Activated naive CD8-positive, alpha-beta T cell treated with anti-CD3 and anti-CD28 coated beads for 36 hours (primary cell): ENCODE results near the gene ERG. TPM values are rescaled to one million over a fixed set of nuclear protein-coding genes. Genes with fewer than 3 reads are reported as not detected.

ENCODE experiments used
- DNase-seq: peaks from one replicate; pipeline ENCODE4 v3.0.0; 2021
- H3K27ac Mint-ChIP-seq: one replicate; pipeline ENCODE4 v1.8.0; 2022; ENCODE audit warnings: mild to moderate bottlenecking, moderate library complexity, mixed read lengths
- H3K27me3 Mint-ChIP-seq: one replicate; pipeline ENCODE4 v1.8.0; 2022; ENCODE audit warnings: mild to moderate bottlenecking, mixed read lengths
- H3K36me3 Mint-ChIP-seq: one replicate; pipeline ENCODE4 v1.8.0; 2021; ENCODE audit warnings: mild to moderate bottlenecking, mixed read lengths
- H3K4me1 Mint-ChIP-seq: one replicate; pipeline ENCODE4 v1.8.0; 2021; ENCODE audit warnings: mixed read lengths
- H3K4me3 Mint-ChIP-seq: one replicate; pipeline ENCODE4 v1.8.0; 2022; ENCODE audit warnings: mild to moderate bottlenecking, moderate library complexity, mixed read lengths
- H3K9me3 Mint-ChIP-seq: one replicate; pipeline ENCODE4 v1.8.0; 2022; ENCODE audit warnings: mixed read lengths
- total RNA-seq, 2 experiments: library from RNA; stranded (reverse); gene quantifications; one replicate each; pipeline ENCODE4 v1.2.3, GENCODE V29; 2021

The ERG gene
- total RNA-seq, 2 experiments from 2014 or later = not detected

- DNase-seq = no peak
- H3K4me1 Mint-ChIP-seq = peaks cover 2% of the 10 kb centered on the region
- peaks cover 61% of the 10 kb centered on the region for H3K27me3 Mint-ChIP-seq
- no peaks in the 10 kb centered on the region for H3K36me3 Mint-ChIP-seq
- peaks cover 3% of the 10 kb centered on the region for H3K9me3 Mint-ChIP-seq
- no peak overlapping the region for H3K4me3 Mint-ChIP-seq
- H3K27ac Mint-ChIP-seq = no peak overlapping the region
These were observed 25.7 kb downstream of the ERG start for GRCh38 chr21:38472412-38473108.

DNA sequence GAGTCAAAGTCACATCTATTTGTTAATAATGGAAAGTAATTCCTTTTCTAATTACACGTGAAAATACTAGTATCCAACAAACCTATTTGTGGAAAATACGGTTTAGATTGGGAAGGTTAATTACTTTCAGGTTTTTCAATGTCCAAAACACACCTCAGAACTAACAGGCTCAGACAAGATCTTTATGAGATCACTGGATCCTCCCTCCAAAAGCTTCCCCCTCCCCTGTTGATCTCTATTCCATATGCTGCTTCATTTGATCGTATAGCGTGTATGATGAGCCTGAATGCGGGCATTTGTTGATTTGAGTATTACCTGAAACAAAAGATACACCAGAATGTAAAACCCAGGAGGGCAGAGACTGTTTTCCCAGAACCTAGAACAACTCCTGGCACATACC, 26.5 kb downstream of the ERG start:
- Mint-ChIP-seq H3K27me3 (peaks cover 53% of the 10 kb centered on the region), H3K36me3 (no peaks in the 10 kb centered on the region), H3K27ac (no peak overlapping the region), H3K9me3 (no peaks in the 10 kb centered on the region), H3K4me1 (peaks cover 2% of the 10 kb centered on the region), H3K4me3 (no peak overlapping the region)
- no peak for DNase-seq

DNA sequence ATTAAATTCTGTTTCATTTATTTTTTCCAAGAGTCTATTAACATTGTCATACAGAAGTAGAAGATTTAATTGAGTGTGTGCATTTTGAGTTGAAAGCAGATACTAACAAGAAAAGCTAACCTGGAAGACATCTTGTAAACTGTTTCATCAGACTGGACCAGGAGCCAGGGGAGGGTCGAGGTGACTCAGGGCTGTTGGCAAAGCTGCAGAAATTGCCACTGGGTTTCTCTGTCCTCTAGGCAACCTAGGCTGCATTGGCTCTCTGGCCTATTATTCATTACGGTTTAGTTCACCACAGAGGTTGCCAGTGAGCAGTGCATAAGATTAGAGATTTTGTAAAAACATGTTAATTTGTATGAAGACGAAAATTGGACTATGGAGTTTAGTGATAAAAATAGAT, 27.5 kb downstream of the ERG start:
- peaks cover 43% of the 10 kb centered on the region for H3K27me3 Mint-ChIP-seq
- H3K4me3 Mint-ChIP-seq = no peak overlapping the region
- H3K9me3 Mint-ChIP-seq = no peaks in the 10 kb centered on the region
- no peaks in the 10 kb centered on the region for H3K4me1 Mint-ChIP-seq
- H3K27ac Mint-ChIP-seq = no peak overlapping the region
- no peaks in the 10 kb centered on the region for H3K36me3 Mint-ChIP-seq
- no peak for DNase-seq

DNA sequence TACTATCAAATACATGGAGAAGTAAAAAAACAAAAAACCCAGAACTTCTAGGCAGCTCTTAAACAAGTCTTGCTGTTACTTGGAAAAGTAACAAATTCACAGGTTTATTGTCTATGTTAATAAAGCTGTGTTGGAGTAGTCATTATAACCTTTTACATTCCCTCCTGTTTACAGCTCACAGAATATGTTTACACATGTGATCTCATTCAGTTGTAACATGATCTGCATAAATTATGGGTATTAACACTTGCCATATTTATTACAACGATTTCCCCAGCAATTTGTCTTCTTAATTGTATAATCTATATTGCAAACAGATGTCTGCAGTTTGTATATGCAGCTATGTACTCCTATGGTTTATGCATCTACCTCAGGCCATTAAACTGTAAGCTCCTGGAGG, 28.6 kb downstream of the ERG start:
- Mint-ChIP-seq H3K4me3 (no peak overlapping the region), H3K9me3 (no peaks in the 10 kb centered on the region), H3K27me3 (peaks cover 37% of the 10 kb centered on the region), H3K36me3 (no peaks in the 10 kb centered on the region), H3K27ac (no peak overlapping the region), H3K4me1 (no peaks in the 10 kb centered on the region)
- no peak for DNase-seq

GRCh38 chr21:38468989-38469388, 29.3 kb downstream of the ERG start:
- Mint-ChIP-seq H3K9me3 (no peaks in the 10 kb centered on the region), H3K4me1 (no peaks in the 10 kb centered on the region), H3K27me3 (peaks cover 32% of the 10 kb centered on the region), H3K36me3 (no peaks in the 10 kb centered on the region), H3K4me3 (no peak overlapping the region), H3K27ac (no peak overlapping the region)
- DNase-seq = no peak

GRCh38 chr21:38467911-38468310, 30.4 kb downstream of the ERG start:
- Mint-ChIP-seq H3K9me3 (no peaks in the 10 kb centered on the region), H3K36me3 (no peaks in the 10 kb centered on the region), H3K27me3 (peaks cover 22% of the 10 kb centered on the region), H3K4me3 (no peak overlapping the region), H3K4me1 (no peaks in the 10 kb centered on the region), H3K27ac (no peak overlapping the region)
- no peak for DNase-seq

GRCh38 chr21:38467374-38467773, 30.9 kb downstream of the ERG start:
- Mint-ChIP-seq H3K27me3 (peaks cover 16% of the 10 kb centered on the region), H3K4me3 (no peak overlapping the region), H3K27ac (no peak overlapping the region), H3K4me1 (no peaks in the 10 kb centered on the region), H3K9me3 (no peaks in the 10 kb centered on the region), H3K36me3 (no peaks in the 10 kb centered on the region)
- no peak for DNase-seq

DNA sequence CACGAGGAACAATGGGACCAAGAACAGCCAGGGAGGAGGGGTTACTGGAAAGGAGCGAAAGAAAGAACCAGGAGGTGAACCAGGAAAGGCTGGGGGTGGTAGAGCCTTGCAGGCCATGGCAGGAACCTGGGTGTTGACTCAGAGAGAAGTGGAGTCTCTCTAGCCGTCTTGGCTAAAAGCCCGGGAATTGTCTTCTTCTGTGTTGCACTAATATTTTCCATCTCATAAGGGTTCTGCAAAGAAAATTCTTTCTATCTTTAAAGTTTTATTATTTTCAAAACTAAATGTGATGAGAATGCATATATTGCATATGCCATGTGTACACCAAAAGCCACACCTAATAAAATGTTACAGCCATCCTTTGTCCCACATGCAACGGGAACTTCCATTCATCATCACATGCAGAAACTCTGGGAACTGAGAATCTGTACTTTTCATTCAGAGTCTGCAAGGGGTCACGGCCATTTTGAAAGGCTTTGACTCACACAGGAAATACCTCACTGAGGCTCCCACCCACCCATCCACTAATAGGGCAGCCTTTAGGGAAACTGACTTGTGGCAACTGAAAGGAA, 38.0 kb downstream of the ERG start:
- Mint-ChIP-seq H3K36me3 (no peaks in the 10 kb centered on the region), H3K4me3 (no peak overlapping the region)
- no peak for DNase-seq

GRCh38 chr21:38459490-38459889, 38.8 kb downstream of the ERG start:
- Mint-ChIP-seq H3K27ac (no peak overlapping the region), H3K27me3 (peaks cover under 1% of the 10 kb centered on the region), H3K9me3 (no peaks in the 10 kb centered on the region), H3K4me3 (no peak overlapping the region), H3K36me3 (no peaks in the 10 kb centered on the region), H3K4me1 (no peaks in the 10 kb centered on the region)
- no peak for DNase-seq

More for the DNA sequence above, 38.0 kb downstream of the ERG start:
- H3K4me1 Mint-ChIP-seq = no peaks in the 10 kb centered on the region
- H3K27ac Mint-ChIP-seq = no peak overlapping the region
- peaks cover 7% of the 10 kb centered on the region for H3K27me3 Mint-ChIP-seq
- no peaks in the 10 kb centered on the region for H3K9me3 Mint-ChIP-seq

DNA sequence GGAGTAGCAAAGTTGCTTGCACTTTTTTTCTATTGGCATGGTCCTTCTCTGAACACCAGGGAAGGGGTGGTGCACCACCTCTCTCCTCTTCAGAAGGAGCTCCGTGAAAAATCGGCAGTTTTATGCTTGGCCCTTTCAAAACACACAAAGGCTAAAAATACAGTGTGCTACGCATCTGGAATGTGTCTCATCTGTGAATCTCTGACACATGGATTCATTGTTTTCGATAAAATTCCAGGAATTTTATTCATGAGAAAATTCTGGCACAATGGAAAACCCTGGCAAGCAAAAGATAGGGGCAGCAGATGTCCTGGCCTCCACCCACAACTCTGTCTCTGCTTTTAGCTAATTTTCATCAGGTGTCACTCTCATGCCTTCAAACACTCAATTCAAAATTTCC, 42.9 kb downstream of the ERG start:
- Mint-ChIP-seq H3K27ac (no peak overlapping the region), H3K9me3 (no peaks in the 10 kb centered on the region), H3K4me3 (no peak overlapping the region), H3K27me3 (no peaks in the 10 kb centered on the region), H3K4me1 (no peaks in the 10 kb centered on the region), H3K36me3 (no peaks in the 10 kb centered on the region)
- DNase-seq = no peak

GRCh38 chr21:38454702-38455101, 43.6 kb downstream of the ERG start:
- Mint-ChIP-seq H3K27ac (no peak overlapping the region), H3K9me3 (no peaks in the 10 kb centered on the region), H3K27me3 (no peaks in the 10 kb centered on the region), H3K36me3 (no peaks in the 10 kb centered on the region), H3K4me1 (no peaks in the 10 kb centered on the region), H3K4me3 (no peak overlapping the region)
- DNase-seq = no peak

- Mint-ChIP-seq H3K4me3 (no peak overlapping the region), H3K27me3 (no peaks in the 10 kb centered on the region), H3K36me3 (no peaks in the 10 kb centered on the region), H3K9me3 (no peaks in the 10 kb centered on the region), H3K27ac (no peak overlapping the region), H3K4me1 (no peaks in the 10 kb centered on the region)
- DNase-seq = no peak
These were observed 44.1 kb downstream of the ERG start for GRCh38 chr21:38454161-38454560.

DNA sequence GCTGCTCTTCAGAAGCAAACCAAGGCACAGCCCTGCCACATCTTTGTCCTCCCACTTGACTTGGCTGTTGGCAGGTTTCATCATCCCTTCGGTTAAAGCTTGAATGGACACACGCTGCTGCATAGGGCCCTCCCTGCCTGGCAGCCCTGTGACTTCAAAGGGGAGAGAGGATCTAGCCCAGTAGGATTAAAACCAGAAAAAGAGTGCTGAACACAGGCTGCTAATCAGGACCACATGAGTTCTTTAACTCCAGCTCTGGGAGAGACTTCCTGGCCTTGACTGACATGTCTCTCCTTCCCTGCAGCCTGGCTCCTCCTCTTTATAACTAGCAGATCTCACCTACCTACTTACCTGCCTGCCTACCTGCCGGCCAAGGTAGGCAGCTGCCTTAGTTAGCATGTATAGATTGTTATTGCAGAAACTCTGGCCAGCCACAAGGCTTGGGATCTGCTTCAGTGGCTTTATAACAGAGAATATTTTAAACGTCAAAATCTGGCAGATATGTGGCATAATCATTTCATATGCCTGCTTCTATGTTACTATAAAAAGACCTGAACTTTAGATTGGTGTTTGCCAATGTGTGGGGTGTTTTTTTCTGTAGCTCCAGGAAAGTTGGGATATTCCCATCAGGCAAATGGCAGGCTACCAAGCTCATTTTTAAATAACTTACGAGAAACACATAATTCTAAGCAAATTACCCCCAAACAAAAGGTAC, 49.4 kb downstream of the ERG start:
- no peaks in the 10 kb centered on the region for H3K9me3 Mint-ChIP-seq

GRCh38 chr21:38447611-38448010, 50.7 kb downstream of the ERG start:
- DNase-seq = no peak
- Mint-ChIP-seq H3K27me3 (no peaks in the 10 kb centered on the region), H3K4me3 (no peak overlapping the region), H3K9me3 (no peaks in the 10 kb centered on the region), H3K27ac (no peak overlapping the region), H3K4me1 (no peaks in the 10 kb centered on the region), H3K36me3 (no peaks in the 10 kb centered on the region)

More for the DNA sequence above, 49.4 kb downstream of the ERG start:
- no peaks in the 10 kb centered on the region for H3K4me1 Mint-ChIP-seq
- H3K27me3 Mint-ChIP-seq = no peaks in the 10 kb centered on the region
- H3K36me3 Mint-ChIP-seq = no peaks in the 10 kb centered on the region
- DNase-seq = no peak
- H3K4me3 Mint-ChIP-seq = no peak overlapping the region
- H3K27ac Mint-ChIP-seq = no peak overlapping the region

GRCh38 chr21:38444691-38445090, 53.6 kb downstream of the ERG start:
- no peak overlapping the region for H3K27ac Mint-ChIP-seq
- H3K36me3 Mint-ChIP-seq = no peaks in the 10 kb centered on the region
- H3K4me1 Mint-ChIP-seq = no peaks in the 10 kb centered on the region
- no peak overlapping the region for H3K4me3 Mint-ChIP-seq
- DNase-seq = no peak
- H3K9me3 Mint-ChIP-seq = no peaks in the 10 kb centered on the region
- no peaks in the 10 kb centered on the region for H3K27me3 Mint-ChIP-seq

DNA sequence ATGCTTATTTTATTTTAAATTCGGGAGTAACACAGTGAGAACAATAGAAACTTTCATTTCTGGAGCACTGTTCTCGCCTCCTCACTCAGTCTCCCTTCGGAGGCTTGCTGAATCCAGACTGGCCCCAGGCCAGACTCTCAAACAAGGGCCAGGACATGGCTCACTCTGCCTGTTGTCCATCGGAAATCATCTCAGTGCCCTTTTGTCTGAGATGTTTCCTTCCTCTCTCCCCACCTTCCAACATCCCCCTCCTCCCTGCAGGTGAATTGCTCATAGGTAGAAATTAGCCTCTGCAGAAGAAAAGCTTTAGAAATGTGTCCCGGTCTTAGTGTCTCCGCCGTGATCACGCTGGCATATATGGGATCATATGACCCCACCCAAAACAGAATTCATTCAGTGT, 55.2 kb downstream of the ERG start:
- Mint-ChIP-seq H3K9me3 (no peaks in the 10 kb centered on the region), H3K27ac (no peak overlapping the region)

More for the DNA sequence above, 55.2 kb downstream of the ERG start:
- H3K4me1 Mint-ChIP-seq = no peaks in the 10 kb centered on the region
- DNase-seq = no peak
- no peaks in the 10 kb centered on the region for H3K27me3 Mint-ChIP-seq
- no peak overlapping the region for H3K4me3 Mint-ChIP-seq
- no peaks in the 10 kb centered on the region for H3K36me3 Mint-ChIP-seq
